Measurements from ENCODE around the gene CLECL1. TPM values are rescaled to one million over a fixed set of nuclear protein-coding genes. Genes with fewer than 3 reads are reported as not detected.

CLECL1 gene
- total and polyA plus RNA-seq, 2 of the 13 experiments (the other 11 are each of a cell fraction or from before 2014, with no cell fraction given): not detected

DNA sequence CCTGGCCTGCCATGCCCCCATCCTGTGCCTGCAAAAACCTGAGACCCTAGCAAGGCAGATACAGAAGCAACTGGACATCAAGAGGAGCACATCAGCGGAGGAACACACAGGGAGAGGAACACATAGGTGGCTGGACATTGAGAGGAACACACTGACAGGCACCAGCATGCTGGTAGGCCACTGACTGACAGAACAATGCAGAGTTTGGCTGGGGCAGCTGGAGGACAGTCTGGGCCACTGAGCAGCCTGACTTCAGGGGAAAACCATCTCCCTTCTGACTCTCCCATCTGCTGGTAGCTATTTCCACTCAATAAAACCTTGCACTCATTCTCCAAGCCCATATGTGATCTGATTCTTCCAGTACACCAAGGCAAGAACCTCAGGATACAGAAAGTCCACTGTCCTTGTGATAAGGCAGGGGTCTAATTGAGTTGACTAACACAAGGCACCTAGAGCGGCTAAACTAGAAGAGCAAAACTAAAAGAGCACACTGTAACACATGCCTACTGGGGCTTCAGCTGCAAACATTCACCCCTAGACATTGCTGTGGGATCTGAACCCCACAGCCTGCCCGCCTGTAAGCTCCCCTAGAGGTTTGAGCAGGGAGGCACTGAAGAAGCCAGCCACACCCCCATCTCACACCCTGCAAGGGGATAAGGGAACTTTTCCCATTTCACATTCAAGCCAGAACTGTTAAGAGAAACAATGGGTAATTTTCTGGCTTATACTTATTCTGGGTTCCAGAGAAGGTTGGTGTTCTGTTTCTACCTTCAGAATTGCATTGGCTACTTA is 22.1 kb downstream of the CLECL1 start (continued):
- TF ChIP-seq, protein P1, sequence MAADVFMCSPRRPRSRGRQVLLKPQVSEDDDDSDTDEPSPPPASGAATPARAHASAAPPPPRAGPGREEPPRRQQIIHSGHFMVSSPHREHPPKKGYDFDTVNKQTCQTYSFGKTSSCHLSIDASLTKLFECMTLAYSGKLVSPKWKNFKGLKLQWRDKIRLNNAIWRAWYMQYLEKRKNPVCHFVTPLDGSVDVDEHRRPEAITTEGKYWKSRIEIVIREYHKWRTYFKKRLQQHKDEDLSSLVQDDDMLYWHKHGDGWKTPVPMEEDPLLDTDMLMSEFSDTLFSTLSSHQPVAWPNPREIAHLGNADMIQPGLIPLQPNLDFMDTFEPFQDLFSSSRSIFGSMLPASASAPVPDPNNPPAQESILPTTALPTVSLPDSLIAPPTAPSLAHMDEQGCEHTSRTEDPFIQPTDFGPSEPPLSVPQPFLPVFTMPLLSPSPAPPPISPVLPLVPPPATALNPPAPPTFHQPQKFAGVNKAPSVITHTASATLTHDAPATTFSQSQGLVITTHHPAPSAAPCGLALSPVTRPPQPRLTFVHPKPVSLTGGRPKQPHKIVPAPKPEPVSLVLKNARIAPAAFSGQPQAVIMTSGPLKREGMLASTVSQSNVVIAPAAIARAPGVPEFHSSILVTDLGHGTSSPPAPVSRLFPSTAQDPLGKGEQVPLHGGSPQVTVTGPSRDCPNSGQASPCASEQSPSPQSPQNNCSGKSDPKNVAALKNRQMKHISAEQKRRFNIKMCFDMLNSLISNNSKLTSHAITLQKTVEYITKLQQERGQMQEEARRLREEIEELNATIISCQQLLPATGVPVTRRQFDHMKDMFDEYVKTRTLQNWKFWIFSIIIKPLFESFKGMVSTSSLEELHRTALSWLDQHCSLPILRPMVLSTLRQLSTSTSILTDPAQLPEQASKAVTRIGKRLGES (CRISPR knock-in tag; IDR thresholded peaks at IDR 0.05; ENCODE audit: borderline replicate concordance): no peak
- TF ChIP-seq, protein P2, sequence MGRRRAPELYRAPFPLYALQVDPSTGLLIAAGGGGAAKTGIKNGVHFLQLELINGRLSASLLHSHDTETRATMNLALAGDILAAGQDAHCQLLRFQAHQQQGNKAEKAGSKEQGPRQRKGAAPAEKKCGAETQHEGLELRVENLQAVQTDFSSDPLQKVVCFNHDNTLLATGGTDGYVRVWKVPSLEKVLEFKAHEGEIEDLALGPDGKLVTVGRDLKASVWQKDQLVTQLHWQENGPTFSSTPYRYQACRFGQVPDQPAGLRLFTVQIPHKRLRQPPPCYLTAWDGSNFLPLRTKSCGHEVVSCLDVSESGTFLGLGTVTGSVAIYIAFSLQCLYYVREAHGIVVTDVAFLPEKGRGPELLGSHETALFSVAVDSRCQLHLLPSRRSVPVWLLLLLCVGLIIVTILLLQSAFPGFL (CRISPR knock-in tag; IDR thresholded peaks at IDR 0.05): no peak
- TF ChIP-seq ZNF543 (CRISPR knock-in tag; IDR thresholded peaks at IDR 0.05) (no peak), ZNF468 (CRISPR knock-in tag; IDR thresholded peaks at IDR 0.05) (no peak)

DNA sequence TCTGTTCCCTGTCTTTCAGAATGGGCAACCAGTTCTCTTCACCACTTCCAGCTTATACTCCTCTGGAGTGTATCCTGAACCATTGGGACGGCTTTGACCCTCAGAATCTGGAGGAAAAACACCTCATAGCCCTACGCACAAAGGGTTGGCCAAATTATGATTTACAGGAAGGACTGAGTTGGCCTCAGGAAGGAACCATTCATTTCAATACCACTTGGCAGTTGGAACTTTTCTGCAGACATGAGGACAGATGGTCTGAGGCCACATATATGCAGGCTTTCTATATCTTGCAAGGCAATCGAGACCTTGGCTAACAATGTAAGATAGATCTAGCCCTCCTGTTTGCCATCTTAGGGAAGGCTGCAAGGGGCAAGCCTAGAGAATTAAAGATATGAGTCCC is 24.0 kb downstream of the CLECL1 start:
- no peak overlapping the region for H3K4me3 ChIP-seq (replicated peaks in 1 of 3; ENCODE audit: insufficient read depth in 1 of 3, low read depth in 2 of 3, low read length in 3 of 3)
- ChIA-PET CTCF (ENCODE audit: low intra/inter-chr PET ratio, low total read pairs) (interaction anchor here (1.1 to 4.4 kb wide), 4 partner anchors 72 to 378 kb away, joined by 3 to 52 read pairs (median 4); no protein-coding TSS in a partner anchor), POLR2A (no interaction called here)
- no TSS peak for BruUV-seq (replicated peaks)
- no peak overlapping the region for H3K9ac ChIP-seq (ENCODE audit: insufficient read depth, low read depth, low read length)
- H3K9me3 ChIP-seq (ENCODE audit: low read length): no peaks in the 10 kb centered on the region
- H3K27me3 ChIP-seq (ENCODE audit: control insufficient read depth in 1 of 2, insufficient read depth in 2 of 2, low read length in 2 of 2): peaks cover 2 to 9% of the 10 kb centered on the region in 2 experiments; a peak in 2 of 5 replicates
- no peaks in the 10 kb centered on the region for H4K20me1 ChIP-seq (ENCODE audit: insufficient read depth, low read length)
- peaks cover 13% of the 10 kb centered on the region; the same call in 1 of the 2 replicates for H3K4me1 ChIP-seq (ENCODE audit: insufficient read depth, low read length)
- H3K4me2 ChIP-seq (ENCODE audit: low read depth, low read length): no peak overlapping the region
- in situ Hi-C loops (cut with HindIII; ENCODE audit: extremely low pct_ligation_motif_present, low pct_unique_long_range_greater_than_20kb) (loop anchor here (5.0 kb wide), 1 partner anchor 62 kb away; no protein-coding TSS in a partner anchor), intact Hi-C loops (cut with micrococcal nuclease; ENCODE audit: unreplicated experiment) (loop anchor here (1.0 to 5.0 kb wide), 3 partner anchors 75 to 377 kb away; no protein-coding TSS in a partner anchor)
- H2AFZ ChIP-seq (ENCODE audit: low read length): peak overlapping the region; percentile 34
- ATAC-seq: no peak
- no peaks in the 10 kb centered on the region for H3K36me3 ChIP-seq (replicated peaks in 1 of 2; ENCODE audit: control insufficient read depth in 1 of 2, insufficient read depth in 2 of 2, low read length in 2 of 2)
- 75% methylated on average over 2 of the region's 3 CpGs for WGBS (ENCODE audit: low lambda C conversion rate)
- no peak overlapping the region for H3K27ac ChIP-seq (ENCODE audit: extremely low read length, insufficient read depth, low read length)
- no peak for FAIRE-seq
- DNase-seq (ENCODE audit: low spot score): no peak
- no peaks in the 10 kb centered on the region for H3K79me2 ChIP-seq (ENCODE audit: insufficient read depth, low read length)
- no peak for TF ChIP-seq ZNF354B (CRISPR knock-in tag; IDR thresholded peaks at IDR 0.05)
- no peak for TF ChIP-seq MIXL1 (CRISPR knock-in tag; IDR thresholded peaks at IDR 0.05)
- TF ChIP-seq ZNF841 (CRISPR knock-in tag; IDR thresholded peaks at IDR 0.05; ENCODE audit: borderline replicate concordance): no peak
- TF ChIP-seq, protein P3, sequence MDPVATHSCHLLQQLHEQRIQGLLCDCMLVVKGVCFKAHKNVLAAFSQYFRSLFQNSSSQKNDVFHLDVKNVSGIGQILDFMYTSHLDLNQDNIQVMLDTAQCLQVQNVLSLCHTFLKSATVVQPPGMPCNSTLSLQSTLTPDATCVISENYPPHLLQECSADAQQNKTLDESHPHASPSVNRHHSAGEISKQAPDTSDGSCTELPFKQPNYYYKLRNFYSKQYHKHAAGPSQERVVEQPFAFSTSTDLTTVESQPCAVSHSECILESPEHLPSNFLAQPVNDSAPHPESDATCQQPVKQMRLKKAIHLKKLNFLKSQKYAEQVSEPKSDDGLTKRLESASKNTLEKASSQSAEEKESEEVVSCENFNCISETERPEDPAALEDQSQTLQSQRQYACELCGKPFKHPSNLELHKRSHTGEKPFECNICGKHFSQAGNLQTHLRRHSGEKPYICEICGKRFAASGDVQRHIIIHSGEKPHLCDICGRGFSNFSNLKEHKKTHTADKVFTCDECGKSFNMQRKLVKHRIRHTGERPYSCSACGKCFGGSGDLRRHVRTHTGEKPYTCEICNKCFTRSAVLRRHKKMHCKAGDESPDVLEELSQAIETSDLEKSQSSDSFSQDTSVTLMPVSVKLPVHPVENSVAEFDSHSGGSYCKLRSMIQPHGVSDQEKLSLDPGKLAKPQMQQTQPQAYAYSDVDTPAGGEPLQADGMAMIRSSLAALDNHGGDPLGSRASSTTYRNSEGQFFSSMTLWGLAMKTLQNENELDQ (CRISPR knock-in tag; IDR thresholded peaks at IDR 0.05; ENCODE audit: borderline replicate concordance): no peak
- no peak for TF ChIP-seq ZNF790 (CRISPR knock-in tag; IDR thresholded peaks at IDR 0.05; ENCODE audit: borderline replicate concordance)
- no peak for TF ChIP-seq KAT7 (CRISPR knock-in tag; IDR thresholded peaks at IDR 0.05; ENCODE audit: borderline replicate concordance)
- no peak for TF ChIP-seq KAT8 (CRISPR knock-in tag; IDR thresholded peaks at IDR 0.05)
- no peak for TF ChIP-seq ZNF549 (CRISPR knock-in tag; IDR thresholded peaks at IDR 0.05)
- TF ChIP-seq RFXAP (CRISPR knock-in tag; IDR thresholded peaks at IDR 0.05; ENCODE audit: borderline replicate concordance): no peak
- TF ChIP-seq SIN3A (IDR thresholded peaks at IDR 0.05; ENCODE audit: borderline replicate concordance, low read depth, low read length): no peak
- TF ChIP-seq TCF7 (IDR thresholded peaks at IDR 0.05; ENCODE audit: low read depth): no peak
- TF ChIP-seq ZNF547 (CRISPR knock-in tag; IDR thresholded peaks at IDR 0.05): no peak
- TF ChIP-seq, protein P4, sequence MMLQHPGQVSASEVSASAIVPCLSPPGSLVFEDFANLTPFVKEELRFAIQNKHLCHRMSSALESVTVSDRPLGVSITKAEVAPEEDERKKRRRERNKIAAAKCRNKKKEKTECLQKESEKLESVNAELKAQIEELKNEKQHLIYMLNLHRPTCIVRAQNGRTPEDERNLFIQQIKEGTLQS (CRISPR knock-in tag; IDR thresholded peaks at IDR 0.05): no peak

All from HepG2 (cell line).